Measurements from ENCODE around the gene CAMKV. TPM values are rescaled to one million over a fixed set of nuclear protein-coding genes. Genes with fewer than 3 reads are reported as not detected.

CAMKV gene
- total RNA-seq, 1 experiment from 2014 or later, result 0.58 TPM

GRCh38 chr3:49914906-49915305 is 45.2 kb upstream of the CAMKV start:
- ATAC-seq, result peak; percentile 22; the same call in 1 of the 2 replicates

GRCh38 chr3:49912881-49913281 is 43.2 kb upstream of the CAMKV start:
- peaks cover 8% of the 10 kb centered on the region for H3K36me3 ChIP-seq (ENCODE audit: low read depth, low read length)
- DNase-seq (no peak), ATAC-seq (no peak)
- no peak overlapping the region for H3K9ac ChIP-seq (ENCODE audit: low read length)
- no peaks in the 10 kb centered on the region for H3K9me2 ChIP-seq (replicated peaks; ENCODE audit: low read length)
- no peak overlapping the region for H3K4me2 ChIP-seq (ENCODE audit: low read length)
- H3K79me2 ChIP-seq (ENCODE audit: low read length), result 0 out of 2 replicates have a peak, but pooled peaks cover 6% of the 10 kb centered on the region
- H3K9me3 ChIP-seq (ENCODE audit: low read length), result no peaks in the 10 kb centered on the region
- no TSS peak for BruUV-seq (replicated peaks)
- no peak overlapping the region for H2AFZ ChIP-seq (ENCODE audit: low read length)
- TF ChIP-seq EZH2phosphoT487 (IDR thresholded peaks at IDR 0.05; ENCODE audit: borderline replicate concordance, low read length) (no peak), CTCF (conservative IDR thresholded peaks at IDR 0.05; ENCODE audit: low read depth, low read length) (no peak), EZH2 (IDR thresholded peaks at IDR 0.05; ENCODE audit: low read length, unreplicated experiment) (no peak)
- intact Hi-C loops (cut with micrococcal nuclease), result no loop called here
- no peak overlapping the region for H3K27ac ChIP-seq (ENCODE audit: low read length)
- H3K4me3 ChIP-seq (ENCODE audit: low read length), result no peak overlapping the region
- CTCF ChIA-PET, result no interaction called here
- no peaks in the 10 kb centered on the region for H4K20me1 ChIP-seq (ENCODE audit: low read length)
- no peaks in the 10 kb centered on the region for H3K27me3 ChIP-seq (ENCODE audit: low read length)
- POLR2A ChIA-PET (ENCODE audit: unreplicated experiment), result no interaction called here
- no peaks in the 10 kb centered on the region for H3K4me1 ChIP-seq (ENCODE audit: insufficient read depth, low read length)
- no peaks in the 10 kb centered on the region for H3F3A ChIP-seq (ENCODE audit: low read length, unreplicated experiment)

More at GRCh38 chr3:49914906-49915305, 45.2 kb upstream of the CAMKV start:
- no TSS peak for BruUV-seq (replicated peaks)
- Histone ChIP-seq H3K4me3 (ENCODE audit: low read length) (no peak overlapping the region), H2AFZ (ENCODE audit: low read length) (no peak overlapping the region), H3K79me2 (ENCODE audit: low read length) (peaks cover 8% of the 10 kb centered on the region; the same call in 1 of the 2 replicates), H3K9ac (ENCODE audit: low read length) (no peak overlapping the region), H3F3A (ENCODE audit: low read length, unreplicated experiment) (no peaks in the 10 kb centered on the region), H3K27ac (ENCODE audit: low read length) (no peak overlapping the region), H3K4me2 (ENCODE audit: low read length) (no peak overlapping the region), H3K36me3 (ENCODE audit: low read depth, low read length) (peaks cover 8% of the 10 kb centered on the region), H3K9me3 (ENCODE audit: low read length) (no peaks in the 10 kb centered on the region), H4K20me1 (ENCODE audit: low read length) (no peaks in the 10 kb centered on the region), H3K9me2 (replicated peaks; ENCODE audit: low read length) (no peaks in the 10 kb centered on the region), H3K4me1 (ENCODE audit: insufficient read depth, low read length) (no peaks in the 10 kb centered on the region), H3K27me3 (ENCODE audit: low read length) (no peaks in the 10 kb centered on the region)
- POLR2A ChIA-PET (ENCODE audit: unreplicated experiment), result no interaction called here
- intact Hi-C loops (cut with micrococcal nuclease), result no loop called here
- TF ChIP-seq EZH2 (IDR thresholded peaks at IDR 0.05; ENCODE audit: low read length, unreplicated experiment) (no peak), CTCF (conservative IDR thresholded peaks at IDR 0.05; ENCODE audit: low read depth, low read length) (no peak), EZH2phosphoT487 (IDR thresholded peaks at IDR 0.05; ENCODE audit: borderline replicate concordance, low read length) (no peak)
- no peak for DNase-seq
- CTCF ChIA-PET, result no interaction called here

GRCh38 chr3:49911611-49912010 is 41.9 kb upstream of the CAMKV start:
- Histone ChIP-seq H3K9me2 (replicated peaks; ENCODE audit: low read length) (no peaks in the 10 kb centered on the region), H3K36me3 (ENCODE audit: low read depth, low read length) (peaks cover 8% of the 10 kb centered on the region), H4K20me1 (ENCODE audit: low read length) (no peaks in the 10 kb centered on the region), H3K4me1 (ENCODE audit: insufficient read depth, low read length) (peaks cover 3% of the 10 kb centered on the region), H3K79me2 (ENCODE audit: low read length) (0 out of 2 replicates have a peak, but pooled peaks cover 6% of the 10 kb centered on the region), H3K9me3 (ENCODE audit: low read length) (no peaks in the 10 kb centered on the region), H3K4me3 (ENCODE audit: low read length) (no peak overlapping the region), H3K9ac (ENCODE audit: low read length) (no peak overlapping the region), H2AFZ (ENCODE audit: low read length) (no peak overlapping the region), H3K4me2 (ENCODE audit: low read length) (no peak overlapping the region), H3K27ac (ENCODE audit: low read length) (no peak overlapping the region), H3K27me3 (ENCODE audit: low read length) (no peaks in the 10 kb centered on the region), H3F3A (ENCODE audit: low read length, unreplicated experiment) (no peaks in the 10 kb centered on the region)
- ATAC-seq (no peak), DNase-seq (no peak)
- CTCF ChIA-PET, result no interaction called here
- POLR2A ChIA-PET (ENCODE audit: unreplicated experiment), result no interaction called here
- intact Hi-C loops (cut with micrococcal nuclease), result no loop called here
- no TSS peak for BruUV-seq (replicated peaks)
- TF ChIP-seq CTCF (conservative IDR thresholded peaks at IDR 0.05; ENCODE audit: low read depth, low read length), result no peak
- TF ChIP-seq EZH2 (IDR thresholded peaks at IDR 0.05; ENCODE audit: low read length, unreplicated experiment), result no peak
- TF ChIP-seq EZH2phosphoT487 (IDR thresholded peaks at IDR 0.05; ENCODE audit: borderline replicate concordance, low read length), result no peak

All from PC-3 (cell line).